ENCODE measurements around the gene WDR91. TPM values are rescaled to one million over a fixed set of nuclear protein-coding genes. Genes with fewer than 3 reads are reported as not detected.

WDR91 gene
- total RNA-seq, 1 experiment from 2014 or later, result 8.8 TPM

- no peaks in the 10 kb centered on the region for H3K27me3 ChIP-seq (ENCODE audit: control insufficient read depth, insufficient read depth, low read length)
- H3K4me3 ChIP-seq (ENCODE audit: low read depth in 2 of 2, low read length in 2 of 2), result no peak overlapping the region
- in situ Hi-C loops (cut with HindIII; ENCODE audit: low pct_unique_long_range_greater_than_20kb, low sequenced_read_pairs) (no loop called here), intact Hi-C loops (cut with micrococcal nuclease; ENCODE audit: unreplicated experiment) (no loop called here)
- ATAC-seq (no peak), DNase-seq (ENCODE audit: low read depth, low spot score) (no peak)
- POLR2A ChIA-PET, result no interaction called here
- CTCF ChIA-PET, result no interaction called here
- H3K36me3 ChIP-seq (ENCODE audit: control insufficient read depth, insufficient read depth, low read length), result no peaks in the 10 kb centered on the region
- no peaks in the 10 kb centered on the region for H3K9me3 ChIP-seq (ENCODE audit: control insufficient read depth, insufficient read depth, low read depth, low read length)
- no peak overlapping the region for H3K27ac ChIP-seq (ENCODE audit: low read length)
- TF ChIP-seq REST (IDR thresholded peaks at IDR 0.05; ENCODE audit: insufficient read depth in 1 of 2, low read depth in 2 of 2, low read length in 1 of 2), result no peak
- no peak for TF ChIP-seq TCF7L2 (IDR thresholded peaks at IDR 0.05; ENCODE audit: low read depth, low read length)
- TF ChIP-seq POLR2AphosphoS5 (IDR thresholded peaks at IDR 0.05; ENCODE audit: low read depth, low read length), result no peak
- TF ChIP-seq, protein P1, sequence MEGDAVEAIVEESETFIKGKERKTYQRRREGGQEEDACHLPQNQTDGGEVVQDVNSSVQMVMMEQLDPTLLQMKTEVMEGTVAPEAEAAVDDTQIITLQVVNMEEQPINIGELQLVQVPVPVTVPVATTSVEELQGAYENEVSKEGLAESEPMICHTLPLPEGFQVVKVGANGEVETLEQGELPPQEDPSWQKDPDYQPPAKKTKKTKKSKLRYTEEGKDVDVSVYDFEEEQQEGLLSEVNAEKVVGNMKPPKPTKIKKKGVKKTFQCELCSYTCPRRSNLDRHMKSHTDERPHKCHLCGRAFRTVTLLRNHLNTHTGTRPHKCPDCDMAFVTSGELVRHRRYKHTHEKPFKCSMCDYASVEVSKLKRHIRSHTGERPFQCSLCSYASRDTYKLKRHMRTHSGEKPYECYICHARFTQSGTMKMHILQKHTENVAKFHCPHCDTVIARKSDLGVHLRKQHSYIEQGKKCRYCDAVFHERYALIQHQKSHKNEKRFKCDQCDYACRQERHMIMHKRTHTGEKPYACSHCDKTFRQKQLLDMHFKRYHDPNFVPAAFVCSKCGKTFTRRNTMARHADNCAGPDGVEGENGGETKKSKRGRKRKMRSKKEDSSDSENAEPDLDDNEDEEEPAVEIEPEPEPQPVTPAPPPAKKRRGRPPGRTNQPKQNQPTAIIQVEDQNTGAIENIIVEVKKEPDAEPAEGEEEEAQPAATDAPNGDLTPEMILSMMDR (IDR thresholded peaks at IDR 0.05), result no peak
- TF ChIP-seq SIN3A (IDR thresholded peaks at IDR 0.05; ENCODE audit: borderline replicate concordance, insufficient read depth, low read depth, low read length), result no peak
- no TSS peak for BruUV-seq (replicated peaks)
- no peaks in the 10 kb centered on the region for H3K4me1 ChIP-seq (ENCODE audit: control insufficient read depth, insufficient read depth, low read length)
Measured at GRCh38 chr7:135197343-135197742, 14.0 kb downstream of the WDR91 start.

GRCh38 chr7:135195968-135196629 lies 15.2 kb downstream of the WDR91 start:
- no peak for DNase-seq (ENCODE audit: low read depth, low spot score)
- POLR2A ChIA-PET, result no interaction called here
- intact Hi-C loops (cut with micrococcal nuclease; ENCODE audit: unreplicated experiment), result no loop called here

More at GRCh38 chr7:135195968-135196629, 15.2 kb downstream of the WDR91 start:
- H3K9me3 ChIP-seq (ENCODE audit: control insufficient read depth, insufficient read depth, low read depth, low read length), result no peaks in the 10 kb centered on the region
- TF ChIP-seq POLR2AphosphoS5 (IDR thresholded peaks at IDR 0.05; ENCODE audit: low read depth, low read length) (no peak), TCF7L2 (IDR thresholded peaks at IDR 0.05; ENCODE audit: low read depth, low read length) (no peak), REST (IDR thresholded peaks at IDR 0.05; ENCODE audit: insufficient read depth in 1 of 2, low read depth in 2 of 2, low read length in 1 of 2) (no peak), SIN3A (IDR thresholded peaks at IDR 0.05; ENCODE audit: borderline replicate concordance, insufficient read depth, low read depth, low read length) (no peak)
- TF ChIP-seq, protein P1 (IDR thresholded peaks at IDR 0.05), result no peak
- CTCF ChIA-PET, result no interaction called here
- H3K4me1 ChIP-seq (ENCODE audit: control insufficient read depth, insufficient read depth, low read length), result no peaks in the 10 kb centered on the region
- no peak for ATAC-seq
- BruUV-seq (replicated peaks), result no TSS peak
- in situ Hi-C loops (cut with HindIII; ENCODE audit: low pct_unique_long_range_greater_than_20kb, low sequenced_read_pairs), result no loop called here
- no peak overlapping the region for H3K4me3 ChIP-seq (ENCODE audit: low read depth in 2 of 2, low read length in 2 of 2)
- no peak overlapping the region for H3K27ac ChIP-seq (ENCODE audit: low read length)
- no peaks in the 10 kb centered on the region for H3K27me3 ChIP-seq (ENCODE audit: control insufficient read depth, insufficient read depth, low read length)
- no peaks in the 10 kb centered on the region for H3K36me3 ChIP-seq (ENCODE audit: control insufficient read depth, insufficient read depth, low read length)
